Astrocyte (in vitro differentiated cells and primary cell): ENCODE measurements around the gene TPGS1. TPM values are rescaled to one million over a fixed set of nuclear protein-coding genes. Genes with fewer than 3 reads are reported as not detected.

Source experiments
- DNase-seq: peaks from one replicate; pipeline ENCODE4 v3.0.0-alpha.2; 2010; ENCODE audit warnings: low read depth
- FAIRE-seq: peaks from 2 replicates; lab custom pipeline; 2011; peaks lifted over from hg19 to GRCh38; lab: Jason Lieb, UNC
- H2AFZ ChIP-seq: 2 replicates; pipeline ENCODE4 v1.6.0; 2012; ENCODE audit warnings: low read depth, low read length, inconsistent platforms
- H3K27ac ChIP-seq: 2 replicates; pipeline ENCODE4 v1.5.1; 2011; ENCODE audit warnings: low read depth, low read length, inconsistent platforms
- H3K27me3 ChIP-seq: 2 replicates; pipeline ENCODE4 v1.6.0; 2011; ENCODE audit warnings: low read length, inconsistent platforms; ENCODE audit not compliant: insufficient read depth
- H3K36me3 ChIP-seq: 2 replicates; pipeline ENCODE4 v1.5.1; 2011; ENCODE audit warnings: low read length, inconsistent platforms; ENCODE audit not compliant: insufficient read depth
- H3K4me1 ChIP-seq: 2 replicates; pipeline ENCODE4 v1.5.1; 2011; ENCODE audit warnings: low read length, inconsistent platforms; ENCODE audit not compliant: insufficient read depth
- H3K4me2 ChIP-seq: 2 replicates; pipeline ENCODE4 v1.6.0; 2012; ENCODE audit warnings: low read length, inconsistent platforms
- H3K4me3 ChIP-seq: 2 replicates; pipeline ENCODE4 v1.5.1; 2011; ENCODE audit warnings: low read depth, mild to moderate bottlenecking, low read length, inconsistent platforms; ENCODE audit not compliant: insufficient read depth
- H3K79me2 ChIP-seq: 2 replicates; pipeline ENCODE4 v1.6.0; 2012; ENCODE audit warnings: mild to moderate bottlenecking, low read length, inconsistent platforms; ENCODE audit not compliant: insufficient read depth
- H3K9ac ChIP-seq: 2 replicates; pipeline ENCODE4 v1.6.0; 2012; ENCODE audit warnings: mild to moderate bottlenecking, low read length, inconsistent platforms
- H3K9me3 ChIP-seq: 2 replicates; pipeline ENCODE4 v1.5.1; 2012; ENCODE audit warnings: low read depth, mild to moderate bottlenecking, low read length, inconsistent platforms; ENCODE audit not compliant: insufficient read depth
- H4K20me1 ChIP-seq: 2 replicates; pipeline ENCODE4 v1.6.0; 2012; ENCODE audit warnings: low read length, inconsistent platforms; ENCODE audit not compliant: insufficient read depth
- H3K27ac Mint-ChIP-seq: one replicate; pipeline ENCODE4 v1.8.0; 2021; ENCODE audit warnings: mild to moderate bottlenecking, mixed read lengths; ENCODE audit not compliant: unreplicated experiment
- H3K27me3 Mint-ChIP-seq: one replicate; pipeline ENCODE4 v1.8.0; 2021; ENCODE audit warnings: low read depth, mixed read lengths; ENCODE audit not compliant: unreplicated experiment
- H3K36me3 Mint-ChIP-seq: one replicate; pipeline ENCODE4 v1.8.0; 2021; ENCODE audit warnings: low read depth, mixed read lengths; ENCODE audit not compliant: unreplicated experiment
- H3K4me1 Mint-ChIP-seq: one replicate; pipeline ENCODE4 v1.8.0; 2021; ENCODE audit warnings: low read depth, mixed read lengths; ENCODE audit not compliant: unreplicated experiment
- H3K4me3 Mint-ChIP-seq: one replicate; pipeline ENCODE4 v1.8.0; 2021; ENCODE audit warnings: mild to moderate bottlenecking, moderate library complexity, mixed read lengths; ENCODE audit not compliant: unreplicated experiment
- H3K9me3 Mint-ChIP-seq: one replicate; pipeline ENCODE4 v1.8.0; 2021; ENCODE audit warnings: mild to moderate bottlenecking, mixed read lengths; ENCODE audit not compliant: unreplicated experiment
- EZH2 ChIP-seq: IDR thresholded peaks from 2 replicates; pipeline ENCODE4 v1.6.1; 2012; ENCODE audit warnings: mild to moderate bottlenecking, low read length, inconsistent platforms; ENCODE audit not compliant: insufficient read depth
- total RNA-seq: library from RNA; stranded (reverse); gene quantifications from 2 replicates; pipeline ENCODE4 v1.2.1, GENCODE V29; 2021
- TF ChIP-seq, protein P1 (sequence below): IDR thresholded peaks from 2 replicates; pipeline ENCODE4 v1.5.1; 2011; ENCODE audit warnings: low read depth, mild to moderate bottlenecking, inconsistent platforms, low read length, moderate library complexity; ENCODE audit not compliant: insufficient read depth

The TPGS1 gene
- total RNA-seq, 1 donor from 2014 or later = 17.9 TPM

- Mint-ChIP-seq H3K27ac (no peak overlapping the region), H3K27me3 (no peaks in the 10 kb centered on the region), H3K36me3 (peaks cover 4% of the 10 kb centered on the region), H3K4me3 (no peak overlapping the region), H3K9me3 (peaks cover 3% of the 10 kb centered on the region), H3K4me1 (no peaks in the 10 kb centered on the region)
- H3K4me2 ChIP-seq = no peak overlapping the region
- no peaks in the 10 kb centered on the region for H3K9me3 ChIP-seq
- no peak overlapping the region for H3K4me3 ChIP-seq
- no peak for FAIRE-seq
- no peaks in the 10 kb centered on the region for H3K79me2 ChIP-seq
- no peak for TF ChIP-seq EZH2
- TF ChIP-seq, protein P1, sequence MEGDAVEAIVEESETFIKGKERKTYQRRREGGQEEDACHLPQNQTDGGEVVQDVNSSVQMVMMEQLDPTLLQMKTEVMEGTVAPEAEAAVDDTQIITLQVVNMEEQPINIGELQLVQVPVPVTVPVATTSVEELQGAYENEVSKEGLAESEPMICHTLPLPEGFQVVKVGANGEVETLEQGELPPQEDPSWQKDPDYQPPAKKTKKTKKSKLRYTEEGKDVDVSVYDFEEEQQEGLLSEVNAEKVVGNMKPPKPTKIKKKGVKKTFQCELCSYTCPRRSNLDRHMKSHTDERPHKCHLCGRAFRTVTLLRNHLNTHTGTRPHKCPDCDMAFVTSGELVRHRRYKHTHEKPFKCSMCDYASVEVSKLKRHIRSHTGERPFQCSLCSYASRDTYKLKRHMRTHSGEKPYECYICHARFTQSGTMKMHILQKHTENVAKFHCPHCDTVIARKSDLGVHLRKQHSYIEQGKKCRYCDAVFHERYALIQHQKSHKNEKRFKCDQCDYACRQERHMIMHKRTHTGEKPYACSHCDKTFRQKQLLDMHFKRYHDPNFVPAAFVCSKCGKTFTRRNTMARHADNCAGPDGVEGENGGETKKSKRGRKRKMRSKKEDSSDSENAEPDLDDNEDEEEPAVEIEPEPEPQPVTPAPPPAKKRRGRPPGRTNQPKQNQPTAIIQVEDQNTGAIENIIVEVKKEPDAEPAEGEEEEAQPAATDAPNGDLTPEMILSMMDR = no peak
- no peak overlapping the region for H2AFZ ChIP-seq
- H3K36me3 ChIP-seq = no peaks in the 10 kb centered on the region
- no peaks in the 10 kb centered on the region for H4K20me1 ChIP-seq
- no peak overlapping the region for H3K9ac ChIP-seq
- H3K27ac ChIP-seq = no peak overlapping the region
- H3K4me1 ChIP-seq = no peaks in the 10 kb centered on the region
- no peak for DNase-seq
- no peaks in the 10 kb centered on the region for H3K27me3 ChIP-seq
Measured at GRCh38 chr19:560121-560520, 52.8 kb downstream of the TPGS1 start.

GRCh38 chr19:566403-566802, 59.1 kb downstream of the TPGS1 start:
- no peaks in the 10 kb centered on the region for H3K79me2 ChIP-seq
- H3K27ac ChIP-seq = no peak overlapping the region
- H3K27me3 ChIP-seq = no peaks in the 10 kb centered on the region
- FAIRE-seq (no peak), DNase-seq (no peak)
- H4K20me1 ChIP-seq = no peaks in the 10 kb centered on the region
- no peak overlapping the region for H3K9ac ChIP-seq
- no peaks in the 10 kb centered on the region for H3K36me3 ChIP-seq
- TF ChIP-seq, protein P1 = no peak
- no peak for TF ChIP-seq EZH2
- peaks cover 6% of the 10 kb centered on the region for H3K9me3 Mint-ChIP-seq
- no peak overlapping the region for H3K4me2 ChIP-seq
- H2AFZ ChIP-seq = no peak overlapping the region
- no peak overlapping the region for H3K4me3 Mint-ChIP-seq
- peaks cover 4% of the 10 kb centered on the region for H3K36me3 Mint-ChIP-seq
- no peak overlapping the region for H3K4me3 ChIP-seq
- H3K9me3 ChIP-seq = no peaks in the 10 kb centered on the region
- H3K4me1 Mint-ChIP-seq = no peaks in the 10 kb centered on the region
- H3K4me1 ChIP-seq = peaks cover 6% of the 10 kb centered on the region
- H3K27me3 Mint-ChIP-seq = no peaks in the 10 kb centered on the region
- H3K27ac Mint-ChIP-seq = no peak overlapping the region

GRCh38 chr19:566844-567243, 59.5 kb downstream of the TPGS1 start:
- Histone ChIP-seq H3K4me3 (no peak overlapping the region), H3K4me1 (peaks cover 10% of the 10 kb centered on the region), H4K20me1 (no peaks in the 10 kb centered on the region), H3K79me2 (no peaks in the 10 kb centered on the region), H3K9me3 (no peaks in the 10 kb centered on the region), H3K9ac (no peak overlapping the region), H3K4me2 (no peak overlapping the region), H2AFZ (no peak overlapping the region), H3K36me3 (no peaks in the 10 kb centered on the region), H3K27ac (no peak overlapping the region), H3K27me3 (no peaks in the 10 kb centered on the region)
- DNase-seq = no peak
- peaks cover 6% of the 10 kb centered on the region for H3K9me3 Mint-ChIP-seq
- FAIRE-seq = no peak
- H3K4me3 Mint-ChIP-seq = no peak overlapping the region
- H3K4me1 Mint-ChIP-seq = no peaks in the 10 kb centered on the region
- no peak overlapping the region for H3K27ac Mint-ChIP-seq
- TF ChIP-seq EZH2 = no peak
- TF ChIP-seq, protein P1 = no peak
- no peaks in the 10 kb centered on the region for H3K27me3 Mint-ChIP-seq
- peaks cover 4% of the 10 kb centered on the region for H3K36me3 Mint-ChIP-seq
